Placental pericyte (primary cell): Measurements from ENCODE around the gene FAM72C. TPM values are rescaled to one million over a fixed set of nuclear protein-coding genes. Genes with fewer than 3 reads are reported as not detected.

Experiments
- small RNA-seq: library from RNA; depleted of rRNA; stranded (forward); fragments of <200 nt; gene quantifications from one replicate; pipeline ENCODE3, GENCODE V24; 2012; ENCODE audit warnings: low replicate concordance
- total RNA-seq: library from RNA; depleted of rRNA; stranded (reverse); fragments of >200 nt; gene quantifications from 2 replicates; pipeline ENCODE4 v1.2.3, GENCODE V29; 2012

FAM72C gene
- total RNA-seq: 0.22 and 4.2 TPM in 2 replicates

DNA sequence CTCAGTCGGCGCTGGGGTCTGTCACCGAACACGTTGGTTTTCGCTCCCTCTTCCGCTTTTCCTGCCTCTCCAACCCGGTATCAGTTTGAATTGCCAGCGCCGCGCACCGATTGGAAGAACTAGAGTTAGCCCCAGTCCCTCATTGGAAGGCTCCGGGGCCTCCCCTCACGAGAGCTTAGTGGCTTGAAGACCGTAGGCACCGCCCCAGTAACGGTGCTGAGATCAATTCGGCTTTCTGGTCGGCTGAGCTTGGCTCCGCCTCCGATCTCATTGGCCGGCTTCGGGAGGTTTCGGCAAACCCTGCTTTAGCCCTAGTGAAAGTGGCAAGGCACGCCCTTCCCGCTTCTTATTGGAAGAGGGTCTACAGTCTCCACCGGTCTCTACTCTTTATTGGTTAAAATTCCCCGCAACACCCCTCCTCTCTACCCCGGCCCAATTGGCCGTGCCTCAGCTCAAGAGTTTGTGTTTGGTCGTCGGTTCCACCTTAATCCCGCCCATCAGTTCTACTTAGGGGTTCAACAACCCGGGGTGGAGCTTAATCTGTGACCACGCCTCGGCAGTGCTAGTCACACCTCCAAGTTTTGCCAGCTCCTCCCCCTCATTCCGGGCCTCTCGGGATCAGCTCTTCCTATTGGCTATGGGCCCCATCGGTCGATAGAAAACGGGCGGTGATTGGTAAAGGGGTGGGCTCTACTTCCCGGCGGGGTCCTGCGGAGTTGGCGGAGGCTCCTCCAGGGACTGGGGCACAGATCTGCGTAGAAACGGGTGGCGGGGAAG, at the start of gene FAM72C:
Gene FAM72C, minus strand, starts transcription at position 63 of the 777 bp plus-strand sequence. CDS start 845 bp downstream, outside the sequence.

Small RNA genes within 50 kb of the gene (small RNA-seq; reads per million reads assigned to genes)
- not detected for gene HIST2H3PS2
